Ishikawa (cell line): Measurements from ENCODE around the gene RAB12.

ENCODE experiments used
- CEBPB ChIP-seq: IDR thresholded peaks from 2 replicates; pipeline ENCODE4 v1.6.1; 2012
- EGR1 ChIP-seq: IDR thresholded peaks from 2 replicates; pipeline ENCODE4 v1.6.1; 2012
- EP300 ChIP-seq: IDR thresholded peaks from 2 replicates; pipeline ENCODE4 v1.6.1; 2012; ENCODE audit warnings: borderline replicate concordance
- FOXM1 ChIP-seq: IDR thresholded peaks from 2 replicates; pipeline ENCODE4 v1.6.1; 2012; ENCODE audit warnings: low read depth, borderline replicate concordance
- TAF1 ChIP-seq: IDR thresholded peaks from 2 replicates; pipeline ENCODE4 v1.6.1; 2012; ENCODE audit warnings: low read depth, mild to moderate bottlenecking
- TEAD4 ChIP-seq: IDR thresholded peaks from 2 replicates; pipeline ENCODE4 v1.6.1; 2012
- TF ChIP-seq, protein P1 (sequence below): IDR thresholded peaks from 2 replicates; pipeline ENCODE4 v1.6.1; 2012; ENCODE audit warnings: low read depth, mild to moderate bottlenecking
- TF ChIP-seq, protein P2 (sequence below): IDR thresholded peaks from 2 replicates; pipeline ENCODE4 v1.6.1; 2012

- TF ChIP-seq TEAD4, result no peak
- no peak for TF ChIP-seq CEBPB
- no peak for TF ChIP-seq EP300
- TF ChIP-seq, protein P1, sequence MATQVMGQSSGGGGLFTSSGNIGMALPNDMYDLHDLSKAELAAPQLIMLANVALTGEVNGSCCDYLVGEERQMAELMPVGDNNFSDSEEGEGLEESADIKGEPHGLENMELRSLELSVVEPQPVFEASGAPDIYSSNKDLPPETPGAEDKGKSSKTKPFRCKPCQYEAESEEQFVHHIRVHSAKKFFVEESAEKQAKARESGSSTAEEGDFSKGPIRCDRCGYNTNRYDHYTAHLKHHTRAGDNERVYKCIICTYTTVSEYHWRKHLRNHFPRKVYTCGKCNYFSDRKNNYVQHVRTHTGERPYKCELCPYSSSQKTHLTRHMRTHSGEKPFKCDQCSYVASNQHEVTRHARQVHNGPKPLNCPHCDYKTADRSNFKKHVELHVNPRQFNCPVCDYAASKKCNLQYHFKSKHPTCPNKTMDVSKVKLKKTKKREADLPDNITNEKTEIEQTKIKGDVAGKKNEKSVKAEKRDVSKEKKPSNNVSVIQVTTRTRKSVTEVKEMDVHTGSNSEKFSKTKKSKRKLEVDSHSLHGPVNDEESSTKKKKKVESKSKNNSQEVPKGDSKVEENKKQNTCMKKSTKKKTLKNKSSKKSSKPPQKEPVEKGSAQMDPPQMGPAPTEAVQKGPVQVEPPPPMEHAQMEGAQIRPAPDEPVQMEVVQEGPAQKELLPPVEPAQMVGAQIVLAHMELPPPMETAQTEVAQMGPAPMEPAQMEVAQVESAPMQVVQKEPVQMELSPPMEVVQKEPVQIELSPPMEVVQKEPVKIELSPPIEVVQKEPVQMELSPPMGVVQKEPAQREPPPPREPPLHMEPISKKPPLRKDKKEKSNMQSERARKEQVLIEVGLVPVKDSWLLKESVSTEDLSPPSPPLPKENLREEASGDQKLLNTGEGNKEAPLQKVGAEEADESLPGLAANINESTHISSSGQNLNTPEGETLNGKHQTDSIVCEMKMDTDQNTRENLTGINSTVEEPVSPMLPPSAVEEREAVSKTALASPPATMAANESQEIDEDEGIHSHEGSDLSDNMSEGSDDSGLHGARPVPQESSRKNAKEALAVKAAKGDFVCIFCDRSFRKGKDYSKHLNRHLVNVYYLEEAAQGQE, result no peak
- TF ChIP-seq EGR1, result no peak
- TF ChIP-seq, protein P2, sequence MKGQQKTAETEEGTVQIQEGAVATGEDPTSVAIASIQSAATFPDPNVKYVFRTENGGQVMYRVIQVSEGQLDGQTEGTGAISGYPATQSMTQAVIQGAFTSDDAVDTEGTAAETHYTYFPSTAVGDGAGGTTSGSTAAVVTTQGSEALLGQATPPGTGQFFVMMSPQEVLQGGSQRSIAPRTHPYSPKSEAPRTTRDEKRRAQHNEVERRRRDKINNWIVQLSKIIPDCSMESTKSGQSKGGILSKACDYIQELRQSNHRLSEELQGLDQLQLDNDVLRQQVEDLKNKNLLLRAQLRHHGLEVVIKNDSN, result no peak
- no peak for TF ChIP-seq TAF1
- TF ChIP-seq FOXM1, result no peak
These were observed 3.3 kb upstream of the RAB12 start for GRCh38 chr18:8605974-8606373.
